Activated CD4-positive, alpha-beta memory T cell treated with anti-CD3 and anti-CD28 coated beads, Interleukin-2, amount 10 ng/mL, durations not matched to agents 7 days and 5 days (primary cell): ENCODE measurements around the gene NUP107. TPM values are rescaled to one million over a fixed set of nuclear protein-coding genes. Genes with fewer than 3 reads are reported as not detected.

Source experiments
- CTCF ChIA-PET: fragments of 350-600 bp; sonication (Branson Sonifier 250); formaldehyde crosslinking; loops from one replicate; lab custom pipeline; 2021; ENCODE audit warnings: antibody characterized with exemption, inconsistent platforms; lab: Charles Lee
- POLR2A ChIA-PET: fragments of 350-600 bp; sonication (Branson Sonifier 250); formaldehyde crosslinking; loops from one replicate; lab custom pipeline; 2021; ENCODE audit warnings: antibody characterized with exemption; lab: Charles Lee
- DNase-seq: peaks from one replicate; pipeline ENCODE4 v3.0.0-alpha.2; 2020
- H3K27ac Mint-ChIP-seq: one replicate; pipeline ENCODE4 v1.8.0; 2021; ENCODE audit warnings: mild to moderate bottlenecking, mixed read lengths
- H3K27me3 Mint-ChIP-seq: one replicate; pipeline ENCODE4 v1.8.0; 2021; ENCODE audit warnings: mixed read lengths
- H3K36me3 Mint-ChIP-seq: one replicate; pipeline ENCODE4 v1.8.0; 2021; ENCODE audit warnings: low read depth, mixed read lengths
- H3K4me1 Mint-ChIP-seq: one replicate; pipeline ENCODE4 v1.8.0; 2021; ENCODE audit warnings: mixed read lengths
- H3K4me3 Mint-ChIP-seq: one replicate; pipeline ENCODE4 v1.8.0; 2021; ENCODE audit warnings: mild to moderate bottlenecking, mixed read lengths
- H3K9me3 Mint-ChIP-seq: one replicate; pipeline ENCODE4 v1.8.0; 2021; ENCODE audit warnings: mixed read lengths
- total RNA-seq, 2 experiments: library from RNA; stranded (reverse); gene quantifications; one replicate each; pipeline ENCODE4 v1.2.3, GENCODE V29; 2021

Gene NUP107
- total RNA-seq, 2 experiments from 2014 or later: 80.7 to 85.4 TPM

DNA sequence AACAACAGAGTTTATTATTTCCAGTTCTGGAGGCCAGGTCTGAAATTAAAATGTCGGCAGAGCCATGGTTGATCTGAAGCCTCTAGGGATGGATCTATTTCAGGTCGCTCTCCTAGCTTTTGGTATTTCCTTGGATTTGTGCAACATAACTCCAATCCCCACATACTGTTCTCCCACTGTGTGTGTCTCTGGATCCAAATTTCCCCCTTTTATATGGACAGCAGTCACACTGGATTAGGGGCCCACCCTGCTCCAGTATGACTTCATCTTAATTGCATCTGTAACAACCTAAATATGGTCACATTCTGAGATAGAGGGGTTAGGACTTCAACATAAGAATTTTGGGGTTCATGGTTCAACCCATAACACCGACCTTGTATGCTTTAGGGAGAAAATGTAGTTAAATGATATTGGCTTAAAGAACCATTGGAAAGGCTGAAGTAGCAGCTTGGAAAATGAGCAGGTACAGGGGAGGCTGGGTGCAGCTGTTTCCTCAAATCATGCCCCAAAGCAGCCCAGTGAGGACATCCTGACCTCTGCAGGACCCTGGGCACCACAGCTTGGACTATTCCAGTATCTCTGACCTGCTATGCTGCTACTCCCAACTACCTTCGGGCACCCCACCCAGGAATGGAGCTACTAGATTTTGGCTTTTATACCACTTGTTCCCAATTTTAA is 107.3 kb downstream of the NUP107 start:
- peaks cover 2% of the 10 kb centered on the region for H3K4me1 Mint-ChIP-seq
- H3K27me3 Mint-ChIP-seq: no peaks in the 10 kb centered on the region
- H3K4me3 Mint-ChIP-seq: no peak overlapping the region
- H3K36me3 Mint-ChIP-seq: no peaks in the 10 kb centered on the region
- H3K27ac Mint-ChIP-seq: no peak overlapping the region
- CTCF ChIA-PET: interaction anchor here (0.5 to 1.7 kb wide), 2 partner anchors 13 to 66 kb away, joined by 3 to 8 read pairs; partner anchors contain the start of gene MDM2
- H3K9me3 Mint-ChIP-seq: no peaks in the 10 kb centered on the region
- POLR2A ChIA-PET: interaction anchor here (1.3 kb wide), 1 partner anchor 48 kb away, joined by 4 read pairs; the partner anchor contains the start of gene SLC35E3
- no peak for DNase-seq

DNA sequence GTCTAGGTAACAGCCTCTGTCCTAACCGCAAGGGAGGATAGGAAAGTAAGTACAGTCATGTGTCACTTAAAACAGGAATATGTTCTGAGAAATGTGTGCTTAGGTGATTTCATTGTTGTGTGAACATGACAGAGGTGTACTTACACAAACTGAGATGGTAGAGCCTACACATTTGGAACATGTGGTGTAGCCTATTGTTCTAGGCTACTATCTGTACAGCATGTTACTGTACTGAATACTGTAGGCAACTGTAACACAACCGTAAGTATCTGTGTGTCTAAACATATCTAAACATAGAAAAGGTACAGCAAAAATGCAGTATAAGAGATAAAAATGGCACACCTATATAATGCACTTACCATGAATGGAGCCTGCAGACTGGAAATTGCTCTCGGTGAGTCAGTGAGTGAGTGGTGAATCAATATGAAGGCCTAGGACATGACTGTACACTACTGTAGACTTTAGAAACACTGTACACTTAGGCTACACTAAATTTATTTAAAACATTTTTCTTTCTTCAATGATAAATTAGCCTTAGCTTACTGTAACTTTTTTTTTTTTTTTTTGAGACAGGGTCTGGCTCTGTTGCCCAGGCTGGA is 108.0 kb downstream of the NUP107 start:
- ChIA-PET POLR2A (interaction anchor here (0.9 kb wide), 1 partner anchor 13 kb away, joined by 5 read pairs; the partner anchor contains the start of gene MDM2), CTCF (interaction anchor here (0.5 to 1.0 kb wide), 2 partner anchors 13 to 66 kb away, joined by 3 read pairs; no protein-coding TSS in a partner anchor)
- Mint-ChIP-seq H3K27ac (no peak overlapping the region), H3K9me3 (no peaks in the 10 kb centered on the region), H3K4me3 (no peak overlapping the region), H3K36me3 (no peaks in the 10 kb centered on the region), H3K4me1 (peaks cover 2% of the 10 kb centered on the region), H3K27me3 (no peaks in the 10 kb centered on the region)
- DNase-seq: no peak

Other genes starting within 250 kb of the NUP107 start
- 100 to 1,000 TPM; 290 to 291 TPM for gene RAP1B, start 76.1 kb upstream of the NUP107 start, total RNA-seq
- gene SLC35E3, start 59.2 kb downstream of the NUP107 start, total RNA-seq: 1 to 10 TPM; 8.2 to 8.8 TPM
- gene MDM2, start 121.2 kb downstream of the NUP107 start, total RNA-seq: 100 to 1,000 TPM; 194 to 201 TPM
- 1 to 10 TPM; 1.1 to 1.4 TPM for gene CPM, start 246.2 kb downstream of the NUP107 start, total RNA-seq